GM19193 (cell line): ENCODE measurements around the gene LSMEM2.

Source experiments
- POLR2A ChIP-seq: IDR thresholded peaks from 4 replicates; pipeline ENCODE4 v1.6.1; 2011; ENCODE audit not compliant: insufficient read depth, insufficient read length; ENCODE audit errors: extremely low read depth

The LSMEM2 gene

GRCh38 chr3:50268703-50269451, 10.0 kb upstream of the LSMEM2 start, which contains the start of gene SEMA3B:
SEMA3B (plus strand) TSS chr3:50269147; CDS start chr3:50269241, 94 bp downstream.
- no peak for TF ChIP-seq POLR2A

- no peak for TF ChIP-seq POLR2A
These were observed 9.4 kb upstream of the LSMEM2 start for GRCh38 chr3:50269460-50269859.

GRCh38 chr3:50269977-50270413, 8.9 kb upstream of the LSMEM2 start:
- TF ChIP-seq POLR2A, result no peak

GRCh38 chr3:50270422-50271224, 8.3 kb upstream of the LSMEM2 start:
- TF ChIP-seq POLR2A, result no peak

DNA sequence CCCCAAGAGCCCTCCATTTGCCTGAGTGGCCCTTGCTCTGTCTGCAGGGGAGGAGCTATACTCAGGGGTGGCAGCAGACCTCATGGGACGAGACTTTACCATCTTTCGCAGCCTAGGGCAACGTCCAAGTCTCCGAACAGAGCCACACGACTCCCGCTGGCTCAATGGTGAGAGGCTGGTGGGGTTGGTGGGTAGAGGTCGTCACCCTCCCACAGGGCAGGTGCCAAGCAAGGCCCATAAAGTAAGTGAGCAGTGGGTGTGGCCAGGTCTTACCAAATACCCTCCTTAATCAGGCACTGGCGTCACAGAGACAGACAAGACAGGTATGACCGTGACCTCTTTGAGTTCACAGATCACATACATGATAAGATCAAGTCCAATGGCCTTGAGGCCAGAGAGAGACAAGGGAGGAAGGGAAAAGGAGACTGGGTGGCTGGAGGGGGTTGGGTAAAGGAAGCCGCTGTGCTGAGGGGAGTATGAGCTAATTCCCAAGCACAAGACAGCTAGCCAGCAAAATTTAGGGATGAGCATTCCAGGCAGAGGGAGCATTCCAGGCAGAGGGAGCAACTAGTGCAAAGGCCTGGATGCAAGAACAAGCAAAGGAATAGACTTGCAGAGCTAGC, 7.5 kb upstream of the LSMEM2 start:
- TF ChIP-seq POLR2A, result no peak

GRCh38 chr3:50272911-50273688, 5.8 kb upstream of the LSMEM2 start:
- TF ChIP-seq POLR2A, result no peak

GRCh38 chr3:50273689-50274065, 5.2 kb upstream of the LSMEM2 start:
- TF ChIP-seq POLR2A, result no peak

DNA sequence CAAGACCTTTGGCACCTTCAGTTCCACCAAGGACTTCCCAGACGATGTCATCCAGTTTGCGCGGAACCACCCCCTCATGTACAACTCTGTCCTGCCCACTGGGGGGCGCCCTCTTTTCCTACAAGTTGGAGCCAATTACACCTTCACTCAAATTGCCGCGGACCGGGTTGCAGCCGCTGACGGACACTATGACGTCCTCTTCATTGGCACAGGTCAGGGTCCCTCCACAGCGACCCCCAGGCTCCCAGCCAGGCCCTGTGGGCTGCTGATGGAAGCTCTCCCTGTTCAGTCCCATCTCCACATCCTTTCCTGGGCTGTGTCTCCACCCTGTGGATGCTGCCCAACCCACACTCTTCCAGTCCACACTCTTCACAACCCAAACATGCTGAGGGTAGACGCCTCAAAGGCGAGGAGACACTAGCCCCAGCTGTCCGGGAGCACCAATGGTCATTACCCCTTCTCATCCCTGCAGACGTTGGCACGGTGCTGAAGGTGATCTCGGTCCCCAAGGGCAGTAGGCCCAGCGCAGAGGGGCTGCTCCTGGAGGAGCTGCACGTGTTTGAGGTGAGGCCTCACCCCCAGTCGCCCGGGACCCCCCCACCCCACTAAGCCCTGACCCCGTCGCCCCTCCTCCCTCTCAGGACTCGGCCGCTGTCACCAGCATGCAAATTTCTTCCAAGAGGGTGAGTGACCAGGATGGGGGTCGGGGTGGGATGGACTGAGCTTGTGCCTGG, 4.3 kb upstream of the LSMEM2 start:
- TF ChIP-seq POLR2A, result no peak

DNA sequence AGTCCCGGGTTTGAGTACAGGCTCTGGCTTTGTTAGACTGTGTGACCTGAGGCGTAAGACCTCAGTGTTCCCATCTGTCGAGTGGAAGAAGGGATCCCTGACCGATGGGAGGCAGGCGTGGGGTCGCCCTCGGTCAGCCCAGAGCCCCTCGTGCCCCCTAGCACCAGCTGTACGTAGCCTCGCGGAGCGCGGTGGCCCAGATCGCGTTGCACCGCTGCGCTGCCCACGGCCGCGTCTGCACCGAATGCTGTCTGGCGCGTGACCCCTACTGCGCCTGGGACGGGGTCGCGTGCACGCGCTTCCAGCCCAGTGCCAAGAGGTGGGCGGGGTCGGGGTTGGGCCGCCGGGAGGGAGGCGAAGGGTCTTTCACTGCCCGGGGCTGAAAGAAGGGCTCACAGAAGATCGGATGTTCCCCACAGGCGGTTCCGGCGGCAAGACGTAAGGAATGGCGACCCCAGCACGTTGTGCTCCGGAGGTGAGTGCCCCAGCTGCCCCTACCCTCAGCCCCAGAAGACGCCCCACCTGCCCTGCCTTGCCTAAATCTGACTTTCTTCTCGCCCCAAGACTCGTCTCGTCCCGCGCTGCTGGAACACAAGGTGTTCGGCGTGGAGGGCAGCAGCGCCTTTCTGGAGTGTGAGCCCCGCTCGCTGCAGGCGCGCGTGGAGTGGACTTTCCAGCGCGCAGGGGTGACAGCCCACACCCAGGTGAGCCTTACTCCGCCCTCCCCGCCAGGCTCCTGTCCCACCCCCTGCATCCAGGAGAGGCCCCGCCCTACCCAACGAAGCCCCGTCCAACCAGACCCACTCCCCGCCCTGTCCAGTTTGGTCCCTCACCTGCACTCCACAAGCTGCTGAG, 3.5 kb upstream of the LSMEM2 start:
- TF ChIP-seq POLR2A, result no peak

GRCh38 chr3:50275996-50276761, 2.7 kb upstream of the LSMEM2 start:
- no peak for TF ChIP-seq POLR2A

DNA sequence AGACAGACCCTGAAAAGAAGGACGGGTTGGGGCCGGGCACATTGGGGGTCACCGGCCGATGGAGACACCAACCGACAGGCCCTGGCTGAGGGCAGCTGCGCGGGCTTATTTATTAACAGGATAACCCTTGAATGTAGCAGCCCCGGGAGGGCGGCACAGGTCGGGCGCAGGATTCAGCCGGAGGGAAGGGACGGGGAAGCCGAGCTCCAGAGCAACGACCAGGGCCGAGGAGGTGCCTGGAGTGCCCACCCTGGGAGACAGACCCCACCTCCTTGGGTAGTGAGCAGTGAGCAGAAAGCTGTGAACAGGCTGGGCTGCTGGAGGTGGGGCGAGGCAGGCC, 2.2 kb upstream of the LSMEM2 start:
- no peak for TF ChIP-seq POLR2A

DNA sequence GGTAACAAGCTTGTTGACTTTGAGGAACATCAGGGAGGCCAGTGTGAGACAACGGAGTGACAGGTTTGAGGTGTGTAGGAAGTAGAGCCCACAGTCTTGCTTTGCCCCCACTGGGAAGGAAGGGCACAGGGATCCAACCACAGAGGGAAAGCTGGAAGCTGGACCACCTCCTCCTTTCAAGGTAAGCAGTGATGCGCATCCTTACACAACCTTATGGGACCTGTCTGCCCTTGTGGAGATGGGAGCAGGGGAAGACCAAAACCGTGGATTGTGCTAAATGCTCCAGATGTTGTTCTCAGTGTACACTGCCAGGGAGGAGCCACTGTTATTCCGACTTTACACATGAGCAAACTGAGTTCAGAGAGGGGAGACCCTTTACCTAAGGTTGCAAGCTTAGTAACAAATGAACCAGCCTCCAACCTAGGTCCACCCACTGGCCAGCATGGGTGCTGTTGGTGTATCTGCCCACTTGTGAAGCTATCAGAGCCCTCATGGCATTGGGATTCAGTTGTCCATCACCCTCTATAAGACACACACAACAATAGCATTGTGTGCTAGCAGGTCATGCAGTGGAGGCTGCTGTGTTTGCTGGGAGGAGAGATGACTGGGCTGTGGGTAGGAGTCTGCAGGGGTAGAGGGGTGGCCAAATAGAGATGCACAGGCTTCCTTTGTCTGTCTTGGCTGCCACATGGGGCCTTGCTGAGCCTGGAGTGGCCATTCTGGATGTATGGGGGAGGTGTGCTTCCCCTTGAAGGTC, 586 bp upstream of the LSMEM2 start:
- no peak for TF ChIP-seq POLR2A

GRCh38 chr3:50279255-50280016, 549 bp downstream of the LSMEM2 start:
- no peak for TF ChIP-seq POLR2A
